Caco-2 (cell line): Measurements from ENCODE around the gene ECEL1. TPM values are rescaled to one million over a fixed set of nuclear protein-coding genes. Genes with fewer than 3 reads are reported as not detected.

Experiments
- BruUV-seq: library from RNA; stranded (reverse); fragments of 400-500 nt; replicated peaks from 2 replicates; lab custom pipeline; 2021; lab: Mats Ljungman, UMichigan
- CTCF ChIA-PET: fragments of 300-600 bp; sonication (Branson Sonifier 250); formaldehyde crosslinking; loops from one replicate; lab custom pipeline; 2022; ENCODE audit warnings: antibody characterized with exemption; lab: Charles Lee
- POLR2A ChIA-PET: fragments of 300-600 bp; sonication (Branson Sonifier 250); formaldehyde crosslinking; loops from one replicate; lab custom pipeline; 2022; ENCODE audit warnings: antibody characterized with exemption; lab: Charles Lee
- DNase-seq, 2 experiments: peaks; one replicate each; pipeline versions ENCODE4 v3.0.0 to v3.0.0-alpha.2; 2020 to 2022
- H3K27me3 ChIP-seq: replicated peaks from 2 replicates; pipeline ENCODE4 v1.6.0; 2011; ENCODE audit warnings: low read length; ENCODE audit not compliant: control insufficient read depth, insufficient read depth
- H3K36me3 ChIP-seq: 2 replicates; pipeline ENCODE4 v1.5.1; 2011; ENCODE audit warnings: low read length; ENCODE audit not compliant: control insufficient read depth, insufficient read depth
- H3K4me1 ChIP-seq: fragments of 250-450 bp; sonication (Bioruptor Pico); 2 replicates; pipeline ENCODE4 v1.5.1; 2020; ENCODE audit warnings: mild to moderate bottlenecking
- H3K4me3 ChIP-seq: 2 replicates; pipeline ENCODE4 v1.5.1; 2011; ENCODE audit warnings: low read depth, mild to moderate bottlenecking, control low read depth, low read length
- H3K9me3 ChIP-seq: fragments of 250-450 bp; sonication (Bioruptor Pico); 2 replicates; pipeline ENCODE4 v1.5.1; 2020; ENCODE audit warnings: mild to moderate bottlenecking, moderate library complexity
- H3K27ac Mint-ChIP-seq: one replicate; pipeline ENCODE4 v1.8.0; 2022; ENCODE audit warnings: mixed read lengths; ENCODE audit not compliant: unreplicated experiment
- H3K27me3 Mint-ChIP-seq: one replicate; pipeline ENCODE4 v1.8.0; 2022; ENCODE audit warnings: mixed read lengths; ENCODE audit not compliant: insufficient read depth, unreplicated experiment
- H3K36me3 Mint-ChIP-seq: one replicate; pipeline ENCODE4 v1.8.0; 2022; ENCODE audit warnings: mild to moderate bottlenecking, mixed read lengths; ENCODE audit not compliant: insufficient read depth, unreplicated experiment
- H3K4me1 Mint-ChIP-seq: one replicate; pipeline ENCODE4 v1.8.0; 2022; ENCODE audit warnings: low read depth, mixed read lengths; ENCODE audit not compliant: unreplicated experiment
- H3K4me3 Mint-ChIP-seq: one replicate; pipeline ENCODE4 v1.8.0; 2022; ENCODE audit warnings: mild to moderate bottlenecking, moderate library complexity, mixed read lengths; ENCODE audit not compliant: unreplicated experiment
- H3K9me3 Mint-ChIP-seq: one replicate; pipeline ENCODE4 v1.8.0; 2022; ENCODE audit warnings: mixed read lengths; ENCODE audit not compliant: unreplicated experiment
- CTCF ChIP-seq, 2 experiments: fragments of 200-600 bp in 1 of 2; IDR thresholded peaks; 1 replicate in 1 of 2; 2 replicates in 1 of 2; pipeline versions ENCODE4 v1.5.1 to v1.8.0; 2011 to 2022; ENCODE audit warnings: antibody characterized with exemption in 1 of 2, control low read depth in 1 of 2, inconsistent platforms in 1 of 2, low read depth in 1 of 2, low read length in 1 of 2, mild to moderate bottlenecking in 1 of 2, moderate library complexity in 1 of 2; ENCODE audit not compliant: insufficient read depth in 1 of 2, severe bottlenecking in 1 of 2, unreplicated experiment in 1 of 2
- intact Hi-C: fragments of 100-400 bp; cut with micrococcal nuclease; formaldehyde crosslinking; loops from one replicate; pipeline ENCODE4 v1.10.0; 2022; ENCODE audit not compliant: unreplicated experiment
- total RNA-seq: library from RNA; stranded (reverse); gene quantifications from 2 replicates; pipeline ENCODE4 v1.2.3, GENCODE V29; 2022

Gene ECEL1
- total RNA-seq, 1 experiment from 2014 or later: 6.4 TPM

- H3K9me3 Mint-ChIP-seq: no peaks in the 10 kb centered on the region
- ChIA-PET POLR2A (no interaction called here), CTCF (no interaction called here)
- no peaks in the 10 kb centered on the region for H3K36me3 Mint-ChIP-seq
- no peaks in the 10 kb centered on the region for H3K27me3 Mint-ChIP-seq
- DNase-seq: no peak
- Histone ChIP-seq H3K4me3 (no peak overlapping the region), H3K36me3 (no peaks in the 10 kb centered on the region), H3K9me3 (no peaks in the 10 kb centered on the region), H3K4me1 (no peaks in the 10 kb centered on the region), H3K27me3 (no peaks in the 10 kb centered on the region)
- H3K4me1 Mint-ChIP-seq: no peaks in the 10 kb centered on the region
- H3K4me3 Mint-ChIP-seq: peak overlapping the region; percentile 47
- TF ChIP-seq CTCF (IDR thresholded peaks at IDR 0.05; ENCODE audit: insufficient read depth in 1 of 2, low read depth in 1 of 2, low read length in 1 of 2, severe bottlenecking in 1 of 2, unreplicated experiment in 1 of 2): no peak
- no peak overlapping the region for H3K27ac Mint-ChIP-seq
- no TSS peak for BruUV-seq
- intact Hi-C loops: no loop called here
These were observed 1.2 kb upstream of the ECEL1 start for GRCh38 chr2:232488721-232489300.

GRCh38 chr2:232488097-232488711 is 570 bp upstream of the ECEL1 start:
- H3K4me3 Mint-ChIP-seq: peak overlapping the region; percentile 47
- H3K9me3 Mint-ChIP-seq: no peaks in the 10 kb centered on the region
- TF ChIP-seq CTCF (IDR thresholded peaks at IDR 0.05; ENCODE audit: insufficient read depth in 1 of 2, low read depth in 1 of 2, low read length in 1 of 2, severe bottlenecking in 1 of 2, unreplicated experiment in 1 of 2): peak in 1 of 2 experiments; percentile 9
- POLR2A ChIA-PET: no interaction called here
- Histone ChIP-seq H3K36me3 (no peaks in the 10 kb centered on the region), H3K27me3 (no peaks in the 10 kb centered on the region), H3K4me3 (peak overlapping the region; percentile 15), H3K4me1 (no peaks in the 10 kb centered on the region), H3K9me3 (no peaks in the 10 kb centered on the region)
- H3K27ac Mint-ChIP-seq: no peak overlapping the region
- BruUV-seq: no TSS peak
- no peaks in the 10 kb centered on the region for H3K4me1 Mint-ChIP-seq
- DNase-seq: no peak
- H3K36me3 Mint-ChIP-seq: no peaks in the 10 kb centered on the region
- intact Hi-C loops: no loop called here
- CTCF ChIA-PET: no interaction called here
- no peaks in the 10 kb centered on the region for H3K27me3 Mint-ChIP-seq

- no peaks in the 10 kb centered on the region for H3K9me3 Mint-ChIP-seq
- H3K36me3 ChIP-seq: no peaks in the 10 kb centered on the region
- peak overlapping the region; percentile 47 for H3K4me3 Mint-ChIP-seq
- peak overlapping the region; percentile 41 for H3K4me3 ChIP-seq
- intact Hi-C loops: no loop called here
- H3K4me1 Mint-ChIP-seq: no peaks in the 10 kb centered on the region
- CTCF ChIA-PET: no interaction called here
- BruUV-seq: no TSS peak
- no peaks in the 10 kb centered on the region for H3K27me3 Mint-ChIP-seq
- no peaks in the 10 kb centered on the region for H3K27me3 ChIP-seq
- H3K36me3 Mint-ChIP-seq: no peaks in the 10 kb centered on the region
- H3K27ac Mint-ChIP-seq: no peak overlapping the region
- POLR2A ChIA-PET: no interaction called here
- no peak for TF ChIP-seq CTCF (IDR thresholded peaks at IDR 0.05; ENCODE audit: insufficient read depth in 1 of 2, low read depth in 1 of 2, low read length in 1 of 2, severe bottlenecking in 1 of 2, unreplicated experiment in 1 of 2)
- H3K4me1 ChIP-seq: no peaks in the 10 kb centered on the region
- H3K9me3 ChIP-seq: no peaks in the 10 kb centered on the region
- no peak for DNase-seq
These were observed 863 bp downstream of the ECEL1 start for GRCh38 chr2:232486558-232487384.
